Hematopoietic multipotent progenitor cell treated with erythropoietin and hydrocortisone succinate and interleukin-3 and kit ligand, for 15 days (in vitro differentiated cells): ENCODE results near the gene COL4A6.
"Not testable (repeated sequence)": the region's sequence is repeated elsewhere in the genome, so short reads cannot be mapped to it uniquely, and the experiment has no call there.

Experiments used
- DNase-seq: peaks from one replicate; pipeline ENCODE4 v3.0.0-alpha.2; 2015; ENCODE audit warnings: low spot score

The COL4A6 gene

DNA sequence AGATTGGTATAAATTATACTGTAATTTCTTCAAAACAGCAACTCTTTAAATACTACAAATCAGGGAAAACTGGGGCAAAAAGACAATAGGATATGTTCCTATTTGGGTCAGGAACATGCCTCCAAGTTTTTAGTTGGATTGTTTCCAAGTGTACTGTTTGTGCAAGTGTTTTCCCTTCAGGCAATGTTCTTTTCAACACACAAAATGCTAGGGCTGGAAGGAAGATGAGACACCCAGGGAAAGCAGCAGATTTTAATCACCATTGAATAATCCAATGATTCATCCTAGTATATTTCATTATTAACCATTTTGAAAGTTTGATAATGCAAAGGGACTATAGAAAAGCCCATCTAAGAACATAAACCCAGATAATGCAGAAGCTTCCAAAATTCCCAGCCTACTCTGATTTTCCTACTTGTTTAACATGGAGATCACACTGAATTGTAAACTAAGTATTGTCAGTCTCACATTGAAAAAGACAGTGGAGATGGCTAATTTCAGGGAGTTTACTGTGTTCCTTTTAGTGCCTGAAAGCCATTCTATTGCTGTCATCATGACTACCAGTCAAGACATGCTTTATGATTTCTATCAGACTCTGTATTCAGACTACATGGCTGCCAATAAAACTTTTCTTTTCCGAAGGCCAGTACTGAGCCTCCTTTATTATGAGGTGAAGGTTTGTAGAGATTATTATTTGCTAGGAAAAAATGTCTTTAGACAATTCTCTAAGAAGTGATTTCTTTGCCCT lies 38.6 kb downstream of the COL4A6 start:
- DNase-seq: no peak

DNA sequence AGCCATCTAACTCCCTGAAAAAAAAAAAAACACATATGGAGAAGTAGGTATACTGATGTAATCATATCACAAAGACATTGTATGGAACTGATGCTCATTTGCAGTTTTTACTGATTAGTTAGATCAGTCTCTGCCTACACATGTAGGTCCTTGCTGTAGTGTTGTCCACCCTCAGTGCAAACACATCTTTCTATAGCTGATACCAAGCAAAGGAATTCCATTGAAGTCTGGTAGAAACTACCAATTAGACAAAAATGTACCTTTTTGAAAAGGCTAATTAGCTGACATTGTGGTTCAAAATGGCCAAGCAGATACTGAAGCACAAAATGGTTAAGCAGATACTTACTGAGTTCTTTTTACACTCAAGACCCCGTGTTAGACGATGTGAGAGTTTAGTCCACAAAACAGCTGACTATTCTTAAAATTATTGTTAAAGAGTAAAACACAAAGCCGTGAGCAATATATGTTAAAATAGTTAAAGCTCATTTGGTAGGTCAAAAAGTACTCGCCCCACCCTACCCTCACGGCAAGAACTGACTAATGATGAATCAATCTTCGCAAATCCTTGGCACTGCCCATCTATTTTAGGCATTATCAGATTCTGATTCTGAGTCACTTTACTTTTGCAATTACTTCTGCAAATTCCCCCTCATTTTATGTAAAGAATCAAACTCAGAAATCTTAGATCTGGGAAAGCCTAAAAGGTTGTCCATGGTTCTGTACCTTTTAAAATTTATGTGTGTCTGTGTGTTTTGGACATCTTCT lies 40.4 kb downstream of the COL4A6 start:
- no peak for DNase-seq

DNA sequence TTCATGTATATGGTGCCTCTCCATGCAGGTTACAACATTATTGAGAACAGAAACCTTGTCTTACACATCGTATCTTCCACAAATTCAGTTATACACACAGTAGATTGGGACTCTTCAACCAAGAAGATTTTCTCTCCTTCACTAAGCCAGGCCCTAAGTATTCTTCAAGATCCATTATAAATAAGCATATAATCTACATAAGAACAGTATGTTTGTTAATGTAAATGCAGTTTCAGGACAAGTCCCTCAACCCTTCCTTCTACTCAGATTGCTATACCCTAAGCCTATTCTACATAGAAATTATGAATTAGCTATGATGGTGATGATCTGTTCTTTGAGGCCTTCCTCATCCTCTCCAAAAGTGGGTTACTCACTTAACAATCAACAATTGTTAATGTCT lies 41.2 kb downstream of the COL4A6 start:
- DNase-seq: no peak

DNA sequence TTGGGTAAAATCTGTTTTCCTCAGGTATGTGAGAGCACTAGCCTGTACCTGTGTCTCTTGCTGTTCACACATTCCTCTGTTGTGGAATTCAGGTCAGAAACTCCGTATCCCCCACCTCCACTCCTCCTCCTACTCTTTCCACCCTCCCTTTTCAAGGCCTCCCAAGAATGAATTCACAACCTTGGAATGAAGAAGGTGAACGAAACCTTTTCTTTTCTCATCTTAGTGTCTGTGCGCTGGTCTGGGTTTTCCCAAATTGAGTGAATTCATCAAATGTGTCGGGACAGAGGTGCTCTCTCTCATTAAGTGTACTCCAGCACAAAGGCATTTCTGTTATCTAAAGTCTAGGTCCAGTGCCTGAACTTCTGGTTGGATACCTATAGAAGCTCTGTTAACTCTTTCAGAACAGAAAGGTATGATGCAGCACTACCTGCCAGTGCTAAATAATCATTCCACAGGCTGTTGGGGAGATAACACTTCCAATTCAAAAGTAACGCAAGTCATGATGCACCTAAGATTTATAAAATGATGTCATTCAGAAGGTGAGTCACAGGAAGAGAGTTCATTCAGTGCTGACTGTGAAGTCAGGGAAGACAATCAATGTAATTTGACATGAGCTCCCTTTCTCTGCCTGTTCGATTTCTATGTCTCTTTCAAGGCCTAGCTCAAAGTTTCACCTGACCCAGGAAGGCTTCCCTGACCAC lies 41.9 kb downstream of the COL4A6 start:
- no peak for DNase-seq

DNA sequence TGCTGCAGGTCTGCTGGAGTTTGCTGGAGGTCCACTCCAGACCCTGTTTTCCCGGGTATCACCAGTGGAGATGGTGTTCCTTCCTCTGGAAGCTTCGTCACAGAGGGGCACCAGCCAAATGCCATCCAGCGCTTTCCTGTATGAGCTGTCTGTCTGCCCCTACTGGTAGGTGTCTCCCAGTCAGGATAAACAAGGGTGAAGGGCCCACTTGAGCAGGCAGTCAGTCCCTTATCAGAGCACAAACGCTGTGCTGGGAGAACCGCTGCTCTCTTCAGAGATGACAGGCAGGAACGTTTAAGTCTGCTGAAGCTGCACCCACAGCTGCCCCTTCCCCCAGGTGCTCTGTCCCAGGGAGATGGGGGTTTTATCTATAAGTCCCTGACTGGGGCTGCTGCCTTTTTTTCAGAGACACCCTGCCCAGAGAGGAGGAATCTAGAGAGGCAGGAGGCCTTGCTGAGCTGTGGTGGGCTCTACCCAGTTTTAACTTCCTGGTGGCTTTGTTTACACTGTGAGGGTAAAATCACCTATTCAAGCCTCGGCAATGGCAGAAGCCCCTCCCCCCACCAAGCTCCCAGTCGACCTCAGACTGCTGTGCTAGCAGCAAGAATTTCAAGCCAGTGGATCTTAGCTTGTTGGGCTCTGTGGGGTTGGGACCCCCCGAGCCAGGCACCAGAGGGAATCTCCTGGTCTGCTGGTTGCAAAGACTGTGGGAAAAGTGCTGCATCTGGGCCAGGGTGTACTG lies 47.1 kb downstream of the COL4A6 start:
- DNase-seq: not testable (repeated sequence)

DNA sequence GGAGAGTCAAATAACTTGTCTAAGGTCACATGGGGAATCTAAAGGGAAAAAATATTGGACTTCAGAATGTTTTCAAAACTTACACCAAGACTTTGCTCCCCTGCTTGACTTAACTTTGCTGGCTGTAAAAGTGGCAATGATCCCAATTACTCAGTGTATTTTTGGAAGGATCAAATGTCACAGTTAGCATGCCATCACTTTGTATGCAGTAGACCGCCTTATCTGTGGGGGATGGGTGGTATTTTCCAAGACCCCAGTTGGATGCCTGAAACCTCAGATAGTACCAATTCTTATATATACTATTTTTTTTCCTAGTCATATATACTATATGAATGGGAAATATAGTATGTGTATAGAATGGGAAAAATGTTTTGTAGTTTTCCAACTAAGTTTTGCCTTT lies 53.4 kb downstream of the COL4A6 start:
- DNase-seq: no peak

DNA sequence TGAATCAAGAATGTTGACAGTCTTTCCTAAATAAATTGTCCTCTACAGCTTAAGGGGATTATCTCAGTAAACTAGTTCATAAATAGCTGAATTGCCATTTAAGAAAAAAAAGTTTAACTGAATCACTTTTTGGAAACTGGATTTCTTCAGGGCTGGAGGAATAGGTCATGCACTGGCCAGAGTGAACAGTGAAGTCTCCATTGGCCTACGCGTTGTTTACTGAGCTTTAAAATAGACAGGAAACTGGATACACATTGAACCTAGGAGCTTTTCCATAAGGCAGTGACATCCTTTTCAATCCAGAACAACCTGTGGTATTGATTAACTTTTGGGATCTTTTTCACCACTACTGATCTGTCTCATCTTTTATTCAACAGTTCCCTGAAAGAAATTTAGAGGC lies 58.0 kb downstream of the COL4A6 start:
- DNase-seq: no peak

DNA sequence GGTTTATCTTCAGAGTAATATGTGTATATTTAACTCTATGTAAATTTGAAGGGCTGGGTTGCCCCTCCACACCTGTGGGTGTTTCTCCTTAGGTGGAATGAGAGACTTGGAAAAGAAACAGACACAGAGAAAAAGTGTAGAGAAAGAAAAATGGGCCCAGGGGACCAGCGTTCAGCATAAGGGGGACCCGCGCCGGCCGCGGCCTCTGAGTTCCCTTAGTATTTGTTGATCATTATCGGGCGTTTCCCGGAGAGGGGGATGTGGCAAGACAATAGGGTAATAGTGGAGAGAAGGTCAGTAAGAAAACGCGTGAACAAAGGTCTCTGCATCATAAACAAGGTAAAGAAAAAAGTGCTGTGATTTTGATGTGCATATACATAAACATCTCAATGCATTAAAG lies 61.4 kb downstream of the COL4A6 start:
- DNase-seq: not testable (repeated sequence)

DNA sequence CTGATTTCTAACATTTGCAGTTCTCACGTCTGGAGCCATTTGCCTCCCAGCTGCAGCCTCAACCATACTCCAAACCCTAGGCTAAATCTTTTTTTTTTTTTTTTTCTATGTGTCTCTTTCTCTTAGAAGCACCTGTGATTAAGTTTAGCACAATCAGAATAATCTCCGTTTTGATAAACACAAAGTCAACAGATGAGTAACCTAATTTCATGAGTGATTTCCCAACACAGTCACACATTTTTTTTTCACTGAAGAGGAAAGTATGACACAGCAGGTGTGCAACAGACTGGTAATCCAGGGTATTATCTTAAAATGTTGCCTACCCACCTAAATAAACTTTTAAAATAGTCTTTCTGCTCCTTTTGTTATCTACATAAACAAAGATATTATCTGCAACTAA lies 62.6 kb downstream of the COL4A6 start:
- not testable (repeated sequence) for DNase-seq

DNA sequence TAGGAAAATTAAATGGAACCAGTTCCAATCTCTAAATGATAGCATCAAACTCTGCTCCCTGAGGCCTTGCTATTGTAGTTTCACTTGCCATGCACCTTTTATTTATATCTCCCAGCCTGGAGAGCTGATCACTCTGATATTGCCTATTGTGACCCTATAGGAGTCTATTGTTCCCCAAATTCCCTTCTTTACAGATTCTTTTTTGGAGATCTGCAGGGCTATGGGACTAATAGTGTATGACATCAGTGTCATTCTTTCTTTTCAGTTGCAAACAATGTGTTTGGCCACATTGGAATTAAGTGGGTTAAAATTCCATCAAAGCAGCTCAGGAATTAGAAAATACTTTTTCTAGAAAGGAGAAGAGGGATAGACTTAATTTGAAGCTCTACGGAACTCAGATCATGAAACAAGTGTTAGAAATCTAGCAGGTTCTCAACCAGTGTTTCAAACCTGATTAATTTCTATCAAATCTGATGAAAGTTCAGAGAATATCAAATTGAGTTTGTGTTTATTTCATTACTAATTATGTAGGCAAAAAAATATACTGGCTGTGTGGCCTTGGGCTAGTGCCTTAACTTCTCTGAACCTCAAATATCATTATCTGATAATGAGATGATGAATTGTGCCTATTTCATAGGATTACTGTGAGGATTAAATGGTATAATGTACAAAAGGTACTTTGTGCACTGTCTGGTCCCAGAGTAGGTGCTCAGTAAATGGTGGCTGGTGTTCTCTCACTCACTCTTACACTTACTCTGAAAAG lies 71.4 kb downstream of the COL4A6 start:
- DNase-seq: no peak

DNA sequence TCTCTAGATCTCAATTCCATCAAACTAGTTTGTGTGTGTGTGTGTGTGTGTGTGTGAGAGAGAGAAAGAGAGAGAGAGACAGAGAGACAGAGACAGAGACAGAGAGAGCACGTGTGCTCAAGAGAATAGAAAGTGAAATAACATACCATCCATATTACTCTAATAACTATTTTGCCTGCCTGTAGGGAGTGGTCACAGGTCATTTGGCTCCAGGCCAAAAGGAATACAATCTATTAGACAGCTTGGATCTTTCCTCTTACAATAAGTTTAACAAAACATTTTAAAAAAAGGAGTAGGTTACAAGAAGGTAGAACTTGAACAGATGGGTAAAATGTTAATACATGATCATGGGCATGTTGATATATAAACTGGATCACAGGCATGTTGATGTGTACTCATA lies 76.2 kb downstream of the COL4A6 start:
- no peak for DNase-seq

DNA sequence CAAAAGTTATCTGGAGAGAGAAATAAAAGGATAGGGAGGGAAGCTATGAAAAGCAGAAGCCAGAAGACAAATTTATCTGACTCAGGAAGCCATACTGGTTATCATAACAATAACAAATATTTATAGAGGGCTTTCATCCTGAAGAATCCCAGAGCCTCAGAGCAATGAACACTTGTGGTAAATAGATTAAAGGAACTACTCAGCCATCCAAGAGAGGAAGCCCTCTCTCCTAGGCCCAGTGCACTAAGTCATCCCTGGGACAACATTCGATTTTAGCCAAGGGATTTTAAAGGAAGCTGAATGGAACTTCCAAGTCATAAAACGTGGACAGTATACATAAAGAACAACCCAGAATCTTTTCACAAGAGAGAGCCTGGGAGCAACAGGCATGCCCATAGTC lies 76.9 kb downstream of the COL4A6 start:
- DNase-seq: no peak

DNA sequence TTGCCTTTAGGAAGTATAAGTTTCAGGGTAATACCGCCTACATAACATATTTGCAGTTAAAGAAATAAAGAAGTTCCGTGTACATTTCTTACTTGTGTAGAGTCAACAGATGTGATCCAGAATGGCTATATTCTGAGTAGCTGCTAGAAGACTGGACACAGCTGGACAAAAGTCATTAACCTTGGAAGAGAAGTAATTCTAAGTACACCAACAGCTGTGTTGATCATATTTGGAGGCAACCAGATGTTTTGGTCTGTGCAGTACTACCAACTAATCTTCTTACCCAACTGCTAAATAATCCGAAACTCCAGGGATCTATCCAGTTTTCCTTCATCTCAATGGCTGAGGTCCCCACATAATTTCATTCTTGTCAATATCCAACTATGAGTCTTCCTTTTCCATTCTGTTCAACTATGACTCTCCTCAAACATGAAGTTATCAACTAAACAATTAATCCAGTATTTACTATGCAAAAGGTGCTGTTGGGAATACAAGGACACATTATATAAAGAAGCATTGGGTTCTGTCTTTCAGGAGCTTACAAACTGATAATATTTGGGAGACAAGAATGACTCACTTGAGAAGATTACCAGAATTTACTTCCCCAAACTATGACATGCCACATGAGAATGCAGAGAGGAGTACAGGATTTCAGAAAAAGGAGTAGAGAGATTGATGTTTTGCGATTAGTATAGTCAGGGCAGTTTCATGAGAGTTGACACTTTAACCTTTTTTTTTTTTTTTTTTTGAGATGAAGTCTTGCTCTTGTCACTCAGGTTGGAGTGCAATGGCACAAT lies 78.2 kb downstream of the COL4A6 start:
- no peak for DNase-seq

DNA sequence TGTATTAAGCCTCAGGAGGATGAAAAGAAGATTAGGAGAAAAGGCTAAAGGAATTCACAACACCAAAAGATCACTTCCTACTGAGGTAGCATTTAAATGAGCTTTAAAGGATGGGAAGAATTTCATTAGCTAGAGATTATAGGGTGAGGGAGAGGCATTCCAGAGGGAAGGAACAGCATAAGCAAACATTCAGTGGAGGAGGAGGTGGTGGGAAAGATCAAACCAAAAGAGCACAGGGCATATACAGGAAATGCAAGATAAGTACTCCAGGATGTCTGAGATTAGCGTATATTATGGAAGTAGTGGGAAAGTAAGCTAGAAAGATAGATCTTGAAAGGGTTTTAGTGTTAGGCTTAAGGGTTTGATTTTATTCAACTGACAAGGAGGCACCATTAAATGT lies 84.8 kb downstream of the COL4A6 start:
- no peak for DNase-seq

DNA sequence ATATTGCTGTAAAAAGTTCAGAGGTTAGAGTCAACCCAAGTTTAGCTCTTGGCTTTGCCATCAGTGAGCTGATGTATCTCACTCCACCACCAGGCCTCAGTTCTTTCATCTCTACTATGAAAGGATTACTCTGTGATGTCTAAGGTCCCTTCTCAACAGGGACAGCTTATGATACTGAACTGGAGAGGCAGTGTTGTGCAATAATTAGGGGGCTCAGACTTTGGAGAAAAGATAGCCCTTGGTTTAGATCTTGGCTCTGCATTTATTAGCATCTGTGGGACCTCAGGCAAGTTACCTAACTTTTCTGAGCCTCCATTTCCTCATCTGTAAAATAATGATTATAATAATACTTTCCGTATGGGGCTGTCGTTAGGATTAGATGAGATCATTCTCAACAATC lies 89.0 kb downstream of the COL4A6 start:
- no peak for DNase-seq

DNA sequence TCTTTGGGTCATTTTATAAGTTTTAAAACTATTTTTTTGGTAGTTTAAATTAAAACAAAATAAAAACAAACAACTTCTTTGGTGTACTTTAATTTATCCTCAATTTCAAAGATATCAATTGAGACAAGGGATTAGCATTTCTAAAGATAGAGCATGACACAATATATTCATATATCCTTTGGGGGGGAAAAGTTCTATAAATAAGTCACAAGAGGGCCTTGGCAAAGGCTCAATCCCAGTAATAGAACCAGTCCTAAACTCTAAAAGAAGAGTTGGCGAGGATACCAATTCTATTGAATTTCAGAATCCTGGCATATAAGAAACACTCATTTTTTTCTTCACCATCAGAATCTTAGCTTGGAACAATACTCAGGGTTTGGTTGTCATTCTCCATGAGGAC lies 89.7 kb downstream of the COL4A6 start:
- DNase-seq: no peak

DNA sequence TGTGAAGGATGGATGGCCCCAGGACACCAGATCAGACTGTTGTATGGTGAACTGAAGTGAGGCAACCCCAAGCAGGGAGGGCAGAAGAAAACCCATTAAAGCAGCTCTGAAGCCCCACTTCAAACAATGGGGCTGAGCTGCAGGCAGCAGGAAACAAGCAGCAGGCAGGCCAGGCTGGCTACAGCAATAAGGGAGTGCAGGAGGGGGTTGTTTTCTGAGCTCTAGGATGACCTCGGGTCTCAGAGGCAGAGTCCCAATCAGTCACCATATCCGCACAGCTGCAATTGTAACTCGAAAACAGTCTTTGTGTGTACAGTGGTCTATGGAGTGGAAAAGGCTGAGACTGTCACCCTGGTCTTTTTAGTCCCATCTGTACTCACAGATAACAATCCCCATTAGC lies 90.4 kb downstream of the COL4A6 start:
- no peak for DNase-seq

DNA sequence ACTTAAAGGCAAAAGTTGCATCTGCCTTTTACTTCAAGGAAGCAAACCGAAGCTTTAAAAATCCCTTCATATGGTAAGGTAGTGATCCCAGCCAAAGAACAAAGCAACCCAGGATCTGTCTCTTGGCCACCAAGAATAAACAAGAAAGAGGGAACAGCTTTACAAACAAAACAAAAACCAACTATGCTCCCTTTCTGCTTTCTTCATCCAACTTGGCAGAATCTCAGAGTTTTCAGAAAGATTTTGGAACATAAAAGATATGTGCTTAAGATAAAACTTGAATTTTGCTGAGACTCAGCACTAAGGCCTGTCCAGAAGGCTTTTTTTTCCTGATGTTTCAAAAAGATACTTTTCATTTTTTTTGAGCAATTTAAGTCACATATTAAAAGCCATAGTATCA lies 94.0 kb downstream of the COL4A6 start:
- no peak for DNase-seq

DNA sequence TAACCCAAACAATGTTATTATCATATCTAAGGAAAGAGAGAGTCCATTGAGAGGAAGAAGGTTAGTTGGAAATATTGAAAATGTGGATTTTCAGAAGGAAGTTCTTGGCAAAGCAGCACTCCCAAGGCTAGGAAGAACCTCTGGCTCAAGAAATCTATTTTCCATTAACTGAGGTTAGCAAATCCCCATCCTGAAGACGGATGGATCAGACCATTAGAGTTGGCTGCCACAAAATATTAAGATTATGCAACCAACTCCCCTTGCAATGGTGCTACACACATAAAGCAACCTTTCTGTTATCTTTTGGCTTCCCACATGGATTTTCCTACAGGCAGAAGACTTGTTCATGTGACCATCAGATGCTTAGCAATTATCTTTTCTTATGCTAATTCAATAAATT lies 96.3 kb downstream of the COL4A6 start:
- no peak for DNase-seq

DNA sequence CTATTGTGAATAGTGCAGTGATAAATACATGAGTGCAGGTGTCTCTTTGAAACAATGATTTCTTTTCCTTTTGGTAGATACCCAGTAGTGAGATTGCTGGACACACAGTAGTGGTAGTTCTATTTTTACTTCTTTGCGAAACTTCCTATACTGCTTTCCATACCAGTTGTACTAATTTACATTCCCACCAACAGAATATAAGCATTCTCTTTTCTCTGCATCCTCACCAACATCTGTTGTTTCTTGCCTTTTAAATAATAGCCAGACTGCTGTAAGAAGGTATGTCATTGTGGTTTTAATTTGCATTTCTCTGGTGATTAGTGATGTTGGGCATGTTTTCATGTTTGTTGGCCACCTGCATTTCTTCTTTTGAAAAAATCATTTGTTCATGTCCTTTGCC lies 105.9 kb downstream of the COL4A6 start:
- DNase-seq: no peak
